Neutrophil (primary cell): ENCODE measurements around the gene VPS37C.

ENCODE experiments used
- H3K27ac ChIP-seq: fragments of 200-600 bp; sonication (generic); 2 replicates; pipeline ENCODE4 v1.5.1; 2016; ENCODE audit warnings: mild to moderate bottlenecking, moderate library complexity
- H3K27me3 ChIP-seq: fragments of 200-600 bp; sonication (generic); 2 replicates; pipeline ENCODE4 v1.6.0; 2016; ENCODE audit warnings: mild to moderate bottlenecking
- H3K36me3 ChIP-seq: fragments of 200-600 bp; sonication (generic); 2 replicates; pipeline ENCODE4 v1.5.1; 2017
- H3K4me1 ChIP-seq, 2 experiments: fragments of 200-600 bp in 1 of 2; sonication (generic) in 1 of 2; 1 replicate in 1 of 2; 2 replicates in 1 of 2; pipeline versions ENCODE4 v1.5.1 to v1.6.1; 2013 to 2016; ENCODE audit warnings: low read depth in 1 of 2, low read length in 1 of 2, mild to moderate bottlenecking in 1 of 2, moderate library complexity in 1 of 2; ENCODE audit not compliant: control insufficient read depth in 1 of 2, insufficient read depth in 1 of 2
- H3K4me3 ChIP-seq, 2 experiments: fragments of 200-600 bp in 1 of 2; sonication (generic) in 1 of 2; 1 replicate in 1 of 2; 2 replicates in 1 of 2; pipeline ENCODE4 v1.5.1; 2013 to 2016; ENCODE audit warnings: low read depth in 1 of 2, low read length in 1 of 2, mild to moderate bottlenecking in 1 of 2, moderate library complexity in 1 of 2
- H3K9me3 ChIP-seq: fragments of 200-600 bp; sonication (generic); 2 replicates; pipeline ENCODE4 v1.5.1; 2016
- CTCF ChIP-seq: fragments of 200-600 bp; sonication (generic); IDR thresholded peaks from 2 replicates; pipeline ENCODE4 v1.5.1; 2016; ENCODE audit warnings: antibody characterized with exemption

Gene VPS37C

GRCh38 chr11:61092908-61093763, 68.1 kb downstream of the VPS37C start:
- Histone ChIP-seq H3K27me3 (peaks cover 4% of the 10 kb centered on the region), H3K27ac (no peak overlapping the region), H3K4me3 (no peak overlapping the region), H3K9me3 (no peaks in the 10 kb centered on the region), H3K36me3 (no peaks in the 10 kb centered on the region), H3K4me1 (no peaks in the 10 kb centered on the region)
- no peak for TF ChIP-seq CTCF

- H3K4me3 ChIP-seq = no peak overlapping the region
- TF ChIP-seq CTCF = no peak
These were observed 68.9 kb downstream of the VPS37C start for GRCh38 chr11:61092280-61092766.

GRCh38 chr11:61091373-61092279, 69.6 kb downstream of the VPS37C start:
- no peak overlapping the region for H3K4me3 ChIP-seq
- H3K36me3 ChIP-seq = no peaks in the 10 kb centered on the region
- peaks cover under 1% of the 10 kb centered on the region for H3K27me3 ChIP-seq
- no peak overlapping the region for H3K27ac ChIP-seq
- TF ChIP-seq CTCF = no peak
- H3K9me3 ChIP-seq = no peaks in the 10 kb centered on the region
- no peaks in the 10 kb centered on the region for H3K4me1 ChIP-seq

More at GRCh38 chr11:61092280-61092766, 68.9 kb downstream of the VPS37C start:
- peaks cover 4% of the 10 kb centered on the region for H3K27me3 ChIP-seq
- no peaks in the 10 kb centered on the region for H3K36me3 ChIP-seq
- H3K9me3 ChIP-seq = no peaks in the 10 kb centered on the region
- no peak overlapping the region for H3K27ac ChIP-seq
- no peaks in the 10 kb centered on the region for H3K4me1 ChIP-seq

GRCh38 chr11:61090982-61091372, 70.2 kb downstream of the VPS37C start:
- Histone ChIP-seq H3K36me3 (no peaks in the 10 kb centered on the region), H3K4me1 (no peaks in the 10 kb centered on the region), H3K27ac (no peak overlapping the region), H3K27me3 (no peaks in the 10 kb centered on the region), H3K4me3 (no peak overlapping the region), H3K9me3 (no peaks in the 10 kb centered on the region)
- no peak for TF ChIP-seq CTCF

GRCh38 chr11:61090521-61090920, 70.7 kb downstream of the VPS37C start:
- no peak overlapping the region for H3K4me3 ChIP-seq
- no peaks in the 10 kb centered on the region for H3K4me1 ChIP-seq
- no peaks in the 10 kb centered on the region for H3K27me3 ChIP-seq
- H3K27ac ChIP-seq = no peak overlapping the region
- no peaks in the 10 kb centered on the region for H3K9me3 ChIP-seq
- no peaks in the 10 kb centered on the region for H3K36me3 ChIP-seq
- TF ChIP-seq CTCF = no peak
